GM12878 (cell line): ENCODE results near the gene ZACN. TPM values are rescaled to one million over a fixed set of nuclear protein-coding genes. Genes with fewer than 3 reads are reported as not detected.

ENCODE experiments used
- ATAC-seq: fragments of 200-7000 bp; cut with Tn5 transposase; 3 replicates; pipeline ENCODE4 v1.9.1; 2020; ENCODE audit warnings: mild to moderate bottlenecking, moderate library complexity
- BruUV-seq: library from RNA; stranded (reverse); fragments of 400-500 nt; replicated peaks from 2 replicates; lab custom pipeline; 2021; lab: Mats Ljungman, UMichigan
- CTCF ChIA-PET: fragments of 300-600 bp; sonication (Branson Sonifier 250); formaldehyde crosslinking; extraction: SDS; loops from one replicate; lab custom pipeline; 2021; ENCODE audit warnings: inconsistent platforms; lab: Yijun Ruan, JAX
- POLR2A ChIA-PET: fragments of 350-600 bp; formaldehyde crosslinking; extraction: SDS; loops from one replicate; lab custom pipeline; 2021; ENCODE audit warnings: inconsistent platforms; lab: Charles Lee
- RAD21 ChIA-PET: fragments of 300-600 bp; sonication (Branson Sonifier 250); formaldehyde crosslinking; loops from one replicate; lab custom pipeline; 2023; ENCODE audit warnings: antibody characterized with exemption; ENCODE audit not compliant: unreplicated experiment; lab: Charles Lee
- SMC1A ChIA-PET: fragments of 300-600 bp; sonication (Branson Sonifier 250); formaldehyde crosslinking; loops from one replicate; lab custom pipeline; 2023; ENCODE audit not compliant: unreplicated experiment, uncharacterized antibody; lab: Charles Lee
- DNase-seq: peaks from one replicate; pipeline ENCODE4 v3.0.0-alpha.2; 2011; ENCODE audit warnings: low read depth, low spot score
- FAIRE-seq: peaks from 3 replicates; lab custom pipeline; 2011; peaks lifted over from hg19 to GRCh38; lab: Jason Lieb, UNC
- H2AFZ ChIP-seq: 2 replicates; pipeline ENCODE4 v1.6.0; 2011; ENCODE audit warnings: low read depth, low read length, control low read depth; ENCODE audit not compliant: control insufficient read depth
- H3K27ac ChIP-seq: 2 replicates; pipeline ENCODE4 v1.5.1; 2011; ENCODE audit warnings: control low read depth; ENCODE audit not compliant: control insufficient read depth, insufficient read depth
- H3K27me3 ChIP-seq, 2 experiments: replicated peaks in 1 of 2; 2 replicates each; pipeline versions ENCODE4 v1.6.0 to v1.6.1; 2011; ENCODE audit warnings: low read length in 1 of 2; ENCODE audit not compliant: control insufficient read depth in 2 of 2, insufficient read depth in 2 of 2
- H3K36me3 ChIP-seq, 2 experiments: 2 replicates each; pipeline ENCODE4 v1.5.1; 2011; ENCODE audit warnings: low read length in 1 of 2; ENCODE audit not compliant: control insufficient read depth in 2 of 2, insufficient read depth in 2 of 2
- H3K4me1 ChIP-seq: 2 replicates; pipeline ENCODE4 v1.6.1; 2011; ENCODE audit warnings: mild to moderate bottlenecking, low read length, moderate library complexity, mixed read lengths; ENCODE audit not compliant: control insufficient read depth, insufficient read depth
- H3K4me2 ChIP-seq: 2 replicates; pipeline ENCODE4 v1.6.0; 2011; ENCODE audit warnings: control low read depth; ENCODE audit not compliant: control insufficient read depth, insufficient read depth
- H3K4me3 ChIP-seq: fragments of 200-600 bp; sonication (generic); 2 replicates; pipeline ENCODE4 v1.5.1; 2016
- H3K79me2 ChIP-seq: 2 replicates; pipeline ENCODE4 v1.6.0; 2011; ENCODE audit warnings: low read length; ENCODE audit not compliant: control insufficient read depth, insufficient read depth
- H3K9ac ChIP-seq: 2 replicates; pipeline ENCODE4 v1.8.0; 2011; ENCODE audit warnings: low read length, control low read depth, mixed read lengths; ENCODE audit not compliant: control insufficient read depth, insufficient read depth
- H3K9me3 ChIP-seq: replicated peaks from 3 replicates; pipeline ENCODE4 v1.5.1; 2011; ENCODE audit warnings: mild to moderate bottlenecking, low read length; ENCODE audit not compliant: control insufficient read depth, insufficient read depth
- H4K20me1 ChIP-seq: 2 replicates; pipeline ENCODE4 v1.6.0; 2011; ENCODE audit not compliant: control insufficient read depth, insufficient read depth
- BCLAF1 ChIP-seq: fragments of 450-650 bp; IDR thresholded peaks from 2 replicates; pipeline ENCODE4 v1.6.1; 2017; ENCODE audit warnings: antibody characterized with exemption, mild to moderate bottlenecking, moderate library complexity
- CBFB ChIP-seq: IDR thresholded peaks from 2 replicates; pipeline ENCODE4 v1.6.1; 2016; ENCODE audit warnings: antibody characterized with exemption, low read depth
- ELK1 ChIP-seq: IDR thresholded peaks from 2 replicates; pipeline ENCODE4 v1.6.1; 2012; ENCODE audit warnings: low read depth, low read length, improper control_type of control experiment
- RELA ChIP-seq: fragments of 450-650 bp; IDR thresholded peaks from 2 replicates; pipeline ENCODE4 v1.8.0; 2014; ENCODE audit warnings: borderline replicate concordance; ENCODE audit not compliant: partially characterized antibody
- ZNF592 ChIP-seq: fragments of 450-650 bp; IDR thresholded peaks from 2 replicates; pipeline ENCODE4 v1.6.1; 2017; ENCODE audit warnings: mild to moderate bottlenecking, moderate library complexity
- WGBS: methylation state at CpG from one replicate; pipeline ENCODE4 v1.1.6; 2016; ENCODE audit warnings: low lambda C conversion rate; ENCODE audit not compliant: insufficient replicate concordance, insufficient coverage; ENCODE audit errors: missing lambda C conversion rate; 5-methylcytosine and 5-hydroxymethylcytosine counted together
- in situ Hi-C: fragments of 300-500 bp; cut with MboI; formaldehyde crosslinking; loops from 9 replicates; pipeline ENCODE4 v1.14.3; 2018; ENCODE audit warnings: mixed read lengths
- intact Hi-C: fragments of 100-400 bp; cut with micrococcal nuclease; formaldehyde crosslinking; loops from one replicate; pipeline ENCODE4 v1.14.2; 2022; ENCODE audit not compliant: unreplicated experiment
- polyA plus RNA-seq, 11 experiments: library from polyadenylated mRNA; depleted of rRNA in 4 of 11; unstranded in 6 of 11; stranded (reverse) in 5 of 11; fragments of >200 nt; fragmentation: Nextera tagmentation in 4 of 11; fragmentation: Illumina TruSeq in 1 of 11; extraction: Ambion mirVana in 4 of 11; extraction: Trizol in 1 of 11; gene quantifications; 1 replicate in 1 of 11; 2 replicates in 10 of 11; pipeline versions ENCODE4 v1.2.1 to v1.2.3, GENCODE V29; 2011 to 2016; ENCODE audit warnings: inconsistent platforms in 2 of 11, missing spikeins in 2 of 11, low read depth in 1 of 11
- total RNA-seq, 4 experiments: library from RNA; depleted of rRNA in 3 of 4; stranded (reverse); fragments of >200 nt in 3 of 4; fragmentation: Illumina TruSeq in 1 of 4; extraction: Trizol in 1 of 4; gene quantifications; 2 replicates each; pipeline versions ENCODE4 v1.2.1 to v1.2.3, GENCODE V29; 2013 to 2021

Gene ZACN
- total and polyA plus RNA-seq, 10 of the 15 experiments (the other 5 are each of a cell fraction or from before 2014, with no cell fraction given), result 0.06 to 11.3 (median 0.47) TPM; not detected in 2

DNA sequence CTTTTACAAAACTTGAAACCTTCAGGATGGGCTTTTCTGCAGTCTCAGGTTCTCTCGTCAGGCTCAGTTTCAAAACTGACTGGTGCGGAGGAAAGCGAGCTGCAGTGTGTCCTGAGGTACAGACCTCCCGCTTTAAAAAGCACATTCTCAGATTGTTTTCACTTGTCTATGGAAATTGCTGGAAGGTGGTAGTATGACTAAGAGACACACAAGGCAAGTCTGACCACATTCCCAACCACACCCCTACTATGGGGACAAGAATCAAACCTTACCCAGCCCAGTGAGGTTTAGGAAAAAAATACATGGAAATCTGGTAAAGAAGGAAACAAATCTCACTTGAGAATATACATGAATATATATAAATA, 24.9 kb upstream of the ZACN start:
- no peak for ATAC-seq
- ChIA-PET CTCF (interaction anchor here (1.8 kb wide), 1 partner anchor 42 kb away, joined by 4 read pairs; no protein-coding TSS in a partner anchor), SMC1A (interaction anchor here (0.9 kb wide), 1 partner anchor 10 kb away, joined by 3 read pairs; no protein-coding TSS in a partner anchor), RAD21 (no interaction called here), POLR2A (no interaction called here)
- no peaks in the 10 kb centered on the region for H3K4me1 ChIP-seq
- no peak overlapping the region for H3K27ac ChIP-seq
- no peak for FAIRE-seq
- no peaks in the 10 kb centered on the region for H3K79me2 ChIP-seq
- H3K9ac ChIP-seq, result no peak overlapping the region
- in situ Hi-C loops (no loop called here), intact Hi-C loops (no loop called here)
- WGBS, result 94% methylated on average over 4 of the region's 4 CpGs
- no peaks in the 10 kb centered on the region for H3K27me3 ChIP-seq
- no peak overlapping the region for H3K4me2 ChIP-seq
- BruUV-seq, result no TSS peak
- TF ChIP-seq CBFB, result no peak
- H3K36me3 ChIP-seq, result peaks cover 20 to 36% of the 10 kb centered on the region in 2 experiments; a peak in 3 of 4 replicates
- H4K20me1 ChIP-seq, result no peaks in the 10 kb centered on the region
- no peaks in the 10 kb centered on the region for H3K9me3 ChIP-seq
- no peak overlapping the region for H3K4me3 ChIP-seq
- H2AFZ ChIP-seq, result no peak overlapping the region
- no peak for DNase-seq

DNA sequence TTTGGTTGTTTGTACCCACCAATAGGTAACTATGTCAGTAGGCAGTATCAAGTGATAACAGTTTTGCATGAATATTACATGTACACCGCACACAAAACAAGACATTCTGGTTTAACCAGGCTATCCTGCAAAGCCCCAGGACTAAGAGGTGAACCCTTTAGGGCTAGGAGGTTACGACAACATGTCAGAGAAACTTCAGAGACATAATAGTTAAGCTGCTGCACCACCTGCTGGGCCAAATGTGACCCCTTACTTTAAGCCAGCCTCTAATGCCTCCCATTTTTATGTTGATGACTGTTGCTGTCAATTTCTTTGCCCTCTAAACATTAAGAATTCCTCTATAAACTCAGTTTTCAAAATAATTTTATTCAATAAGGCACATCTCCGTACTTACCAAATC, 22.1 kb upstream of the ZACN start:
- Histone ChIP-seq H3K27me3 (no peaks in the 10 kb centered on the region), H3K36me3 (peaks cover 18 to 37% of the 10 kb centered on the region in 2 experiments), H3K4me2 (no peak overlapping the region), H2AFZ (no peak overlapping the region), H4K20me1 (no peaks in the 10 kb centered on the region), H3K4me3 (no peak overlapping the region), H3K9me3 (no peaks in the 10 kb centered on the region), H3K79me2 (no peaks in the 10 kb centered on the region), H3K4me1 (no peaks in the 10 kb centered on the region), H3K27ac (no peak overlapping the region), H3K9ac (no peak overlapping the region)
- BruUV-seq, result no TSS peak
- ChIA-PET SMC1A (no interaction called here), CTCF (interaction anchor here (1.1 to 2.3 kb wide), 2 partner anchors 43 to 341 kb away, joined by 3 to 8 read pairs; no protein-coding TSS in a partner anchor), RAD21 (no interaction called here), POLR2A (no interaction called here)
- intact Hi-C loops, result no loop called here
- no peak for ATAC-seq
- in situ Hi-C loops, result no loop called here
- WGBS, result 95% methylated on average over 3 of the region's 3 CpGs
- FAIRE-seq, result no peak
- no peak for DNase-seq
- TF ChIP-seq RELA (no peak), BCLAF1 (no peak), ZNF592 (no peak), ELK1 (no peak)
